Progenitor cell of endocrine pancreas (in vitro differentiated cells): ENCODE results near the gene ASCL1. TPM values are rescaled to one million over a fixed set of nuclear protein-coding genes. Genes with fewer than 3 reads are reported as not detected.
A peak's percentile ranks its signal among the peaks of the same experiment; 100 is the strongest.

Source experiments
- DNase-seq: peaks from one replicate; pipeline ENCODE4 v3.0.0; 2021; ENCODE audit warnings: low spot score; ENCODE audit not compliant: unreplicated experiment
- H3K27ac Mint-ChIP-seq: 2 replicates; pipeline ENCODE4 v1.8.0; 2021; ENCODE audit warnings: mild to moderate bottlenecking, moderate library complexity, mixed read lengths
- H3K27me3 Mint-ChIP-seq: 2 replicates; pipeline ENCODE4 v1.8.0; 2021; ENCODE audit warnings: mixed read lengths
- H3K36me3 Mint-ChIP-seq: 2 replicates; pipeline ENCODE4 v1.8.0; 2022; ENCODE audit warnings: mixed read lengths; ENCODE audit not compliant: insufficient read depth
- H3K4me1 Mint-ChIP-seq: 2 replicates; pipeline ENCODE4 v1.8.0; 2021; ENCODE audit warnings: low read depth, mixed read lengths
- H3K4me3 Mint-ChIP-seq: 2 replicates; pipeline ENCODE4 v1.8.0; 2021; ENCODE audit warnings: low read depth, mild to moderate bottlenecking, moderate library complexity, mixed read lengths
- H3K9me3 Mint-ChIP-seq: 2 replicates; pipeline ENCODE4 v1.8.0; 2021; ENCODE audit warnings: low read depth, mixed read lengths
- CTCF ChIP-seq: fragments of 200-600 bp; sonication (generic); IDR thresholded peaks from one replicate; pipeline ENCODE4 v1.5.0; 2021; ENCODE audit warnings: antibody characterized with exemption, mild to moderate bottlenecking; ENCODE audit not compliant: unreplicated experiment
- total RNA-seq: library from RNA; stranded (reverse); gene quantifications from 2 replicates; pipeline ENCODE4 v1.2.1, GENCODE V29; 2021

The ASCL1 gene
- total RNA-seq, 1 donor from 2014 or later = 8.3 TPM

GRCh38 chr12:102951841-102952240 is 5.6 kb upstream of the ASCL1 start:
- no peak for DNase-seq
- Mint-ChIP-seq H3K9me3 (no peaks in the 10 kb centered on the region), H3K4me1 (peaks cover 18% of the 10 kb centered on the region), H3K4me3 (no peak overlapping the region), H3K36me3 (no peaks in the 10 kb centered on the region), H3K27me3 (peaks cover 98% of the 10 kb centered on the region), H3K27ac (no peak overlapping the region)
- TF ChIP-seq CTCF = no peak

DNA sequence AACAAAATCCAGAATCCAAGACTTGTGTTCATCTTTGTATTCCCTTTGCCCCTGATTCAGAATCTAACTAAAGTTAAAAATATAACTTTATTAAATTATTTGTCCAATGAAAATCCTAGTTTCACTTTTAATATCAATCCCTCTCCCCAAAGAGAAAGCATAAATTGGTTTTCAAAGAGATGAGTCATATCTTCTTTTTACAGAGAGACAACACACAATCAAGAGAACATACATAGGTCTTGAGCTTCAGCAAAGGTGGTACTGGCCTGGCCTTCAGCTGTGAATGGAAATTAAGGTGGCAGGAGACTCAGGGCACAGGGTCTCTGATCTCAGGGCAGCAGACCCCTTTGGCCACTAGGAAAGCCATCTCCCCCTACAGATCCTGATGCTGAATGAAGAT is 4.3 kb upstream of the ASCL1 start:
- Mint-ChIP-seq H3K36me3 (no peaks in the 10 kb centered on the region), H3K27ac (no peak overlapping the region), H3K27me3 (peaks cover 97% of the 10 kb centered on the region), H3K9me3 (no peaks in the 10 kb centered on the region), H3K4me3 (no peak overlapping the region), H3K4me1 (peaks cover 16% of the 10 kb centered on the region)
- no peak for DNase-seq
- TF ChIP-seq CTCF = no peak

DNA sequence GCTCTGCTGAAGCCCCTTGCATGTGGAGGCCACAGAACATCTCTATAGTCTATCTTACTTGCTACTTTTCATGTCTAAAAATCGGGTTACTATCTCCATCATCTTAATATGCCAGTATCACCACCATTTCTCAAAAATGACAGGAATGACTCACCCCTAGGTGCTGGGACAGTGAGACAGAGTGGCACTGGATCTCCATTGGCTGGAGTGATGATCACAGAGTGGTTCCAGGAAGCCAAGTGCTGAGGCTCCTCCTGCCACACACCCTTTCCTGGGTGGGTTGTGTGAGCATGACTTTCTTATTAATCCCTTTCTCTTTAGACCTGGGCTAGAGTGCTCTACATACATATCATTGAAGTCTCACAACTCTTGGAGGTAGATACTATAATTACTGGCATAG is 3.3 kb upstream of the ASCL1 start:
- no peak for TF ChIP-seq CTCF
- Mint-ChIP-seq H3K36me3 (no peaks in the 10 kb centered on the region), H3K27me3 (peaks cover 96% of the 10 kb centered on the region), H3K27ac (no peak overlapping the region), H3K4me1 (peaks cover 16% of the 10 kb centered on the region), H3K4me3 (no peak overlapping the region), H3K9me3 (no peaks in the 10 kb centered on the region)
- no peak for DNase-seq

DNA sequence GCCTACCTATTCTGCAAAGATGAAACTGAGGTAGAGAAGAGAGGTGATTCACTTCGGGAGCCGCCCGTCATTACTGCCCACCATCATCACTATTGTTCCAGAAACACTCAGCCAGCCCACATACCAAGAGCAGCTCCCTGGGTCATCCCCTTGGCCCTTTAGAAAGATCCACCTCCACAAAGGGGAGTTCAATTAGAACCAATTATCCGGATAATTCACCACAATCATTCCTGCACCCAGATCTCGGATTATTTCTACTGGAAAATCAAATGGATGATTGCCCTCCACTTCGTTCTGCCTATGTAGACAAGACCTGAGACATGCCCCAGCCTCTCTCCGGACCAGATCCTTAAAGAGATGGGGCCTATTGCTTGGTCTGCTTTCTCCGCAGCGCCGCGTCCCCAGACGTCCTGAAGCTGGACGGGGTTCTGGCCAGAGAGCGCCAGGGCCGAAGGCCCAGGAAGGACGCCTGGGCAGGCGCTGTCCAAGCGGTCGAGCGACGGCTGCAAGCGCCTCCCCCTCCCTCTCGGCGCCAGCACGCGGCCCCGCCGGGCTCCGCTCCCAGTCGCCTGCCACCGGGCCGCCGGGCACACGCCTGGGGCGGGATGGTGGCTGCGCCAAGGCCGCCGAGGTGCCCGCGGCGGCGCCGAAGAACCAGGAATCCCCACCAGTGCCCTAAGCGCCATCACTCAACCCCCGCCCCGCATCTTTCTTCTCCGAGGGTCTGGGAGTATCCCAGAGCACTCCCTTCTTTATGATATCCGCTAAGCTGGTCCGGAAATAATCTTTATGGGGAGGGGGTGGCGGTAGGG is 1.3 kb upstream of the ASCL1 start:
- H3K4me3 Mint-ChIP-seq = peak overlapping the region; percentile 33
- H3K9me3 Mint-ChIP-seq = no peaks in the 10 kb centered on the region
- peaks cover 6% of the 10 kb centered on the region for H3K4me1 Mint-ChIP-seq
- no peak for TF ChIP-seq CTCF
- no peak overlapping the region for H3K27ac Mint-ChIP-seq
- no peak for DNase-seq
- no peaks in the 10 kb centered on the region for H3K36me3 Mint-ChIP-seq
- H3K27me3 Mint-ChIP-seq = peaks cover 96% of the 10 kb centered on the region

- DNase-seq = no peak
- Mint-ChIP-seq H3K4me1 (peaks cover 6% of the 10 kb centered on the region), H3K9me3 (no peaks in the 10 kb centered on the region), H3K4me3 (peak overlapping the region; percentile 33), H3K36me3 (no peaks in the 10 kb centered on the region), H3K27me3 (peaks cover 96% of the 10 kb centered on the region), H3K27ac (no peak overlapping the region)
- TF ChIP-seq CTCF = no peak
Measured at GRCh38 chr12:102956738-102957327, 641 bp upstream of the ASCL1 start.
